ENCODE measurements around the gene NOB1. TPM values are rescaled to one million over a fixed set of nuclear protein-coding genes. Genes with fewer than 3 reads are reported as not detected.

The NOB1 gene
- 17.6 and 38.5 TPM in 2 replicates for total RNA-seq

DNA sequence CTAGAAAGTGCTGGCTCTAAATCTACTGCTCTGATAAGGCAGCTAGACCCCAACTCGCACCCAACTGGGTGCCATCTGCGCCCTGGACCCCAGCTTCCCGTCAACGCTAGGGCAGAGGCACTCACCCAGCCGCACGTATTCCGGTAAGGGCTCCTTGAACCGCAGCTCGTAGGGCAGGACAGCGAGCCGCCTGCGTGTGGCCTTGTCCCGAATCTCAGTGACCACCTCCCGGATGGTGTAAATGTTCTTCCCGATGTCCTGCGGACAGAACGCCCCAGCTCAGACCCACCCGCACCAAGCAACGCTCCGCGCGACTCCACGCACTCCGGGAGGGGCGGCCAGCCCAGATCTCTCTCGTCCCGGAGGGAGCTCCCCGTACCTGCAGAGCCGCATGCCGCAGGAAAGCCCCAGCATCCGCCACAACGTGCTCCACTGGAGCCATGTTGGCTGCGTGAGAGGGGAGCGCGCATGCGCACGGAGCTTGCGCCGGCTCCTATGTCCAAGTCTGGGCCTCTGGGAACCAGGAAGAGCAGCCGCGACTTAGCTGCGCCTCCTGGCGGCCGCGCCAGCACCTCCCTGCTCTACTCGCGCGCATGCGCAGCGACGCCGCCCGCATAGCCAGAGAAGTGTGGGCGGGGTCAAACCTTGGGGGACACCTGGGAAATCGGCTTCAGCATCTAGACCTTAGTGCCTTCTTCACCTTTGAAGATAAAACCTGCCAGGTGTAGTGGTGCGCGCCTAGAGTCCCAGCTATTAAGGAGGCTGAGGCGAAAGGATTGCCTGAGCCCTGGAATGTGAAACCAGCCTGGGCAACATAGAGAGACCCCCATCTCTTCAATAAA lies at the start of gene NOB1:
NOB1 (minus strand) TSS at position 458 of the 842 bp plus-strand sequence; CDS start at position 442, 16 bp downstream.

DNA sequence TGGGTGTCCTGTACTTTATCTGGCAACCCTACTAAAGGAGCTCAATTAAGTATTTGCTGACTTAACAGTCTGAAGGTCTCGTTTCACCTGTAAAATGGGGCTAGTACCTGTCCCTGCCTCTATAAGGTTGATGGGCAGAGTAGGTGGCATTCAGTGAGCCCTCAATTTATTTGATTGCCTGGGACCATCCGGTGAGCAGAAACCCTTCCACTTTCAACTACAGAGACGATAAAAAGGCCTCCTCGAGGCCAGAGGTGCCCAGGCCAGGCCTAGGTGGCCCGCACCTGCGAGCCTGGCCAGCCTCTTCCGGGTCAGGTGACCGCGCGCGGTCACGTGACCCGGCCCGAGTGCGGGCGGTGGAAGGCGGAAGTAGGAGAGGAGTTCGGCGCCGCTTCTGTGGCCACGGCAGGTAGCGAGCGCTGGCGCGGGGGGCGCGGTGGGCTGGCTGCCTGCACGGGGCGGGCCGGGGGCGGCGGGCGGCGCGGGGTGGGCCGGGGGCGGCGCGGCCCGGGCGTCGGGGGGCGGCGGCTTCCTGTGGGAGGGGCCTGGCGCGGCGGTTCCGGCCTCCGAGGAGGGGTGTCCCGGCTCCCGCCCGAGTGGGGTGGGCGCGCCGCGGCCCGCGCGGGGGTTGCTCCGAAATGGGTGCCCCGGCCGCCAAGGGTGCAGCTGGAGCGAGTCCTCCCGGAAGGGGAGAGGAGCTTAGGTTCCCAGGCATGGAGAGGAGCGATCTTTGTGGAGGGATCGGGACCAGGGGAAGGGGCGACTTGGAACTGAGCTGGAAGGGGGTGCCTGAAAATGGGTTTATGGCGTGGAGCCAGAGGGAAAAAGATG lies 7.5 kb upstream of the NOB1 start, which contains the start of gene WWP2:
WWP2 (plus strand) TSS at position 350 of the 831 bp plus-strand sequence. CDS start 24,679 bp downstream, outside the sequence.

DNA sequence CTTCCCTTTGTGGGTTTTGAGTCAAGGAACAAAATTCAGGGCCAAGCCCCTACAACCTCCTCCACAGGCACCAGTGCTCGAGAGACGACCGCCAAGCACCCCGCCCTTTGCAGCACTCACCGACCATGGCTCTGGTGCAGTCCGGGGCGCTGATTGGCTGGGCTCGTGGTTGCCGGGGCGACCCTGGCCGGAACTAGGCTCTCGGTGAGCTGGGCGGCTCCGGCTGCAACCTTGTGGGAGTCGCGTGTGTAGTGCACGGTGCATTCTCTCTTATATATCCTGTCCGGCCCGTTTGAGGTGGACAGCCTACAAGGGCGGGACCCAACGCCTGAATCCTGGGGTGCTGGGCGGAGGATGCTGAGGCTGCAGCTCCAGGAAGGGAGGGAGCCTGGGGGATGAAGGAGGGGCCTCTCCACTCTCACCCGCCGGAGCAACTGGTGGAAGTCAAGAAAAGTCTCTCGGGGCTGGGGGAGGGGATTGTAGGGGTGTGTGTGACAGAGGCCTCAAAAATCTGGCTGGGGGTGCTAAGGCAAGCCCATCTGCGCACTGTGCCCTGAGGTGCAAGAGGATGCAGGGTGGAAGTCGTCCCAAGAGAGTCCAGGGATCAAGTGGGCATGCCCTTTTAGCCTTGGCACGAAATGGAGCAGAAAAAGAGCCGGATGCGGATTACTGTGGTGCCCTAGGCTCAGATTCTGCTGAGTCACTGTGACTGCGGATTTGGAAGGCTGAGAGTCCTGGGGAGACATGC lies 28.2 kb downstream of the NOB1 start, which contains the start of gene NQO1:
NQO1 (minus strand) TSS at position 248 of the 748 bp plus-strand sequence; CDS start at position 127, 121 bp downstream.

Small RNAs within 50 kb of the gene (small RNA-seq; reads per million reads assigned to genes)
- gene RF00091 = 0.09 reads per million

Other genes starting within 250 kb of the NOB1 start
- gene NFAT5, start 189.0 kb downstream of the NOB1 start, total RNA-seq = 24.7 and 31.8 TPM in 2 replicates
- 19.2 and 76.8 TPM in 2 replicates for gene NQO1, start 28.4 kb downstream of the NOB1 start, total RNA-seq
- 16.9 and 31.4 TPM in 2 replicates for gene WWP2, start 7.4 kb upstream of the NOB1 start, total RNA-seq
- 0.39 and 0.43 TPM in 2 replicates for gene CLEC18A, start 196.4 kb upstream of the NOB1 start, total RNA-seq